Activated CD8-positive, alpha-beta memory T cell treated with anti-CD3 and anti-CD28 coated beads for 24 hours (primary cell): ENCODE results near the gene PAFAH1B1.

Source experiments
- DNase-seq: peaks from one replicate; pipeline ENCODE4 v3.0.0-alpha.2; 2020

Gene PAFAH1B1

GRCh38 chr17:2704031-2704889, 110.8 kb downstream of the PAFAH1B1 start:
- no peak for DNase-seq

DNA sequence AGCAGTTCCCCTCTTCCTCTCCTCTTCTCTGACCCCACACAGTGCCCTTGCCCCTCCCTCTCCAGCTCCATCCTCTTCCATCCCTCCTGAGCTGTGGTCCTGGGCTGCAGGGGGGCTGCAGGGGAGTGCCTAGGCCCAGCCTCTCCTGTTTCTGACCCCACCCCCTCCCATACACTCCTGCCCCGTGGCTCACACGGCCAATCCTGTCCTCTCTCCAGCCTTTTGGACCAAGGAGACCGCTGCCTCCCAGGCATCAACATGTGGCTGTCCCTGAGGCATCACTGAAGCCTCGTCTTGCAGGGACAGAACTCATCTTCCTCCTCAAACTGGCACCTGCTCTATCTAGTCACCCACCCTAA, 111.4 kb downstream of the PAFAH1B1 start:
- DNase-seq: no peak

GRCh38 chr17:2705263-2705662, 111.8 kb downstream of the PAFAH1B1 start:
- DNase-seq: no peak

DNA sequence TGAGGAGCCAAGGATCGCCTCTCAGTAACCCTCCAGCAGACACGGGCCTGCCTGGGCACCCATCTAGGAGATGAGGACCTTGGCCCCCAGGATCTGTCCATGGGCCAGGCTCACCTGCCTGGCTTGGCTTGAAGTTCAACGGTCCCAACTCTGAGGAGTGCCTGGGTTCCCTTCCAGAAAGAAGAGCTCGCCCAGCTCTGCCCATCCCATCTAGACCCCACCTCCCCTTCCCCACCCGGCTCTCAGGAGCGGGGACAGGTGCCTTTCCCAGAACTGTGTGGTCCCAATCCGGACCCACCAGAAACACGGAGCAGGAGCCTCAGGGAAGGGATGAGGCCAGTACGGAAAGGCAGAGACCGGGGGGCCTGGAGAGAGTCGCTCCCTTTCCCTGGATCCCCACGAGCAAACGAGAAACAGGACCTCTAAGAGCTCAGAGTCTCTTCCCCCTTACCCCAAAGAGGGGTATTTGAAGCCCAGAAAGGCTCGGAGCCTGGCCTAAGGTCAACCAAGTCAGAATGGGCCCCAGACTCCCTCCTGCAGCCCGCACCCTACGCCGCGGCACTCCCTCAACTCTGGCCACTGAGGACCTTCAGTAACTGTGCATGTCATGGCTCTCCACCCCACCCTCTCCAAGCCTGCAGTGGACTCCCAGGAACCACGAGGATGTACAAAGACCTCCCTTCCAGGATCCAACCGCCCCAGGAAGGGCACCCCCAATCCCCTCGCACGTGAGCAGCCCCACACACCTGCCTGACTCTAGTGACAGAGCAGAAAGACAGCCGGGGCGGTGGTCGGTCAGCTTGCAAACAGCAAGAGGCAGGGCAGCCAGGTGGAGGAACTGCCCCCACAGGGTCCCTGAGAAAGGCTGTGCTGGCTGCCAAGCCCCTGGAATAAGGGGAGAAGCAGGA, 112.7 kb downstream of the PAFAH1B1 start:
- no peak for DNase-seq

DNA sequence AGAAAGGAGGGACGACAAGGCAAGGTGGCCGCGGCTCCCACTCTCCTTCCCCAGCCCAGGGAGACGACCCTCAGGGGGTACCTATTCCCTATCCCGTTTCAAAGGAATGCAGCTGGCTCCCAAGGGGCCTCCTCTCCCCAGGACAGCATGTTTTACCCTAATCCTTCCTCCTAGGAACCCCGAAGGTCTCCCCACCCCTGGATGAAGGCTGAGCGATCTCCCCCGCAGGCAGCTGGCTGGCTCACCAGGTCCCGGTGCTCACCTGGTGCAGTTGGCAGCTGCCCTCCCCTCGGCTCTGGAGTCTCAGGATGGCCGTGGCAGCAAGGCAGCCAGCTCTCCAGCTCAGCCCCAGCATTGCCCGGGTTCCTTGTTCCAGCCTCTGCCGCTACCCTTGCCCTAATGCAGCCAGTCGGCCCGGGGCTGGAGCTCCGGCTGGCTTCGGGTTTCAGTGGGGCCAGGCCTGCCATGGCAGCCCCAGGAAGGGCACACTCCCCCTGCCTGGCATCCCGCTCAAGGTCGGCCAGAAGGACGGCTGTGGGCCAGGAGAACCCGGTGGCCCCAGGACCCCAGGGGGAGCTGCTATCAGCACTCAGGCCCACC, 113.6 kb downstream of the PAFAH1B1 start:
- DNase-seq: no peak

DNA sequence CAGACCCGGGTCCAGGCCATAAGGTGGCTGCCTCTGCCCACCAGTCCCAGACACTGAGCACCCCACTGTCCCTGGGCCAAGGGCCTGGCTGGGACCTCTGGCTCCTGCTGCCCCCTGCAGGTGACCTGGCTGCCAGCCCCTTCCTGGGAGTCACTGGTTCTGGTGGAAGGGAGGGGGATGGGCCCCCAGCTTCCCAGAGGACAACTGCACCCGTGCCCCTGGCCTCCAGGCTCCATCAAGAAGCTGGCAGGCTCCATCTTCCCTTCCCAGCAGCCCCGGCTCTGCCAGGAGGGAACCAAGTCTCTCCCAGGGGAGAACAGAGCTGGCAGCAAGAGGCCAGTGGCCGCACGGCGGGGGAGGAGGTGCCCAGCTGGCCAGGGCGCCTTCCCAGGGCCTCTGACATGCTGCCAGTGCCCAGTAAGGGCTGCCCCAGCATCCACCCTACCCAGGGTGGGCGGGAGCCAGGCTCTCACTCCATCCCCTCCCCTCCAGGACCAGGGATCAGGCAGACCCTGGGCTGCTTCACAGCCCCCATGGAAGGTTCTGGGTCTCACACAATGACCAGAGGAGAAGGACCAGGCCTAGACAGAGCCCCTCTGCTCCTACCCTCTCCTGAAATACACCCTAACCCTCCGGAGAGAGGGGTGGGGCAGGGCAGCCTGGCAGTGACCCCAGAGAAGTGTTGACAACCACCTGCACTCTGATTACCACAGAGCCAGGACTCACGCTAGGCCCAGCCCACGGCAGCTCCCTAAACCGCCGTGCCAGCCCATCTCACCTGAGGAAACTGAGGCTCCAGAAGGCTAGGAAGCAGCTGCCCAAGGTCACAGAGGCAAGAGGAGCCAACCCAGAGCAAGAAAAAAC, 114.5 kb downstream of the PAFAH1B1 start:
- DNase-seq: no peak

- DNase-seq: no peak
These were observed 115.2 kb downstream of the PAFAH1B1 start for GRCh38 chr17:2708585-2709182.

GRCh38 chr17:2709183-2709661, 115.8 kb downstream of the PAFAH1B1 start:
- DNase-seq: no peak

DNA sequence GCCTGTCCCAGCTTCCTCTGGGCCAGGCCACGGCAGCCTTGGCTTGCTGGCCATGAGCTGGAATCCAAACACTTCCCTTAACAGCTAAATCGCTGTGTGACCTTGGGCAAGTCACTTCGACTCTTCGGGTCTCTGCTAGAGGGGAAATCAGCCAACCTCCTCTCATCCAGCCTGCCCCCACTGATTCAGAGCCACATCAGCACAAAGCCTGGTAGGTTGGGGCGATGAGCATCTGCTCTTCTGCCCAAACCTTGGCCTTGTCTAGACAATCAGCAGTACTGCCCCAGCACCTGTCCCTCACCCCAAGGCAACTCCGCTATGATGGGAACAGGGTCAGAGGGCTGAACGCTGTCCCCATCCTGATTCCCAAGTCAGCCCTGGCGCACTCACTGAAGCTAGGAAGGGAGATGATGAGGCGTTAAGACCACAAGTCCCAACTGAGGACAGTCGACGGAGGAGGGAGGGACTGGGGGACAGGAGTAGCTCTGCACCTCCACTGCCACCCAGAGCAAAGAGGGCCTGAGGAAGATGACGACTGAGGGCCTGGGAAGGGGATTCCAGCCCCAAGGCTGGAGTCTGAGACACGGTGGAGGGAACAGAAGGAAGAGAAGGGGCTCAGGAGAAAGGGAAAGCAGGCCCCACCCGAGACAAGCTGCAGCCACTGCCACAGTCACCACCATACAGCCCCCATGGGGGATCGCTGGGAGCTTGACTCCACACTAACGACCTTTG, 116.8 kb downstream of the PAFAH1B1 start:
- DNase-seq: no peak

DNA sequence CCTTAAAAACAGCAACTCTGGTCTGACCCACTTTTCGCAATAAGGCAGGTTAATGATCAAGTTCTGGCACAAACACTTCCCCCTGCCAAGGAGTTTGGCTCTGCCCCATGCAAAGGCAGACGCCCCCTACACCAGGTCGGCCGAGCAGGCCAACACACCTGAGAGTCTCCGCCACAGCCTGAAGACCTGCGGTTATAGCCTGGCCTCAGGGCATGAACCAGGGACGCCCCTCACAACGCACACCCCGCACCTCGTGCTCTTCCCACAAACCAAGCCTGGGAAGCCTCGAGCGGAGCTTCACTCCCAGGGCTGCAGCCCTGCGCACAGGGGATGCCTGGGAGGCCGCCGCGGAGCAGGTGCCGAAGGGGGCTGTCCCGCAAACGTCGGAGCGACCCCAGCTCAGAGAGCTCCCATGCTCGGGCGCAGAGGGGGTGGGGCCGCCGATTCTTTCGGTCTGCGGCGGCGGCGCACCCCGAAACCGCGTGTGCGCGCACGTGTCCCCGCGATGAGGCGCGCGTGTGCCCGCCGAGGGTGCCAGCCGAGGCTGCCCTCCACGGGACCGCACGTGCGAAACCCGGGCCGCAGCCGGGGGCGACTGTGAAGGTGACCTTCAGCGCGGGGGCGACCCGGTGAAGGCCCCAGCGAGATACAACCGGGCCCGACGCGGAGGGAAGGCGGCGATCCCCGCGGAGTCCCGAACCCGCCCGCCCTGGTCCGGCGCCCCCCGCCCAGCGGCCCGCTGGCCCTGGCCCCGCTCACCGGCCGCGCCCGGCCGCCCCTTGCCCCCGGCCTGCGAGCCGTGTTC, 117.6 kb downstream of the PAFAH1B1 start:
- peak; percentile 68 for DNase-seq

DNA sequence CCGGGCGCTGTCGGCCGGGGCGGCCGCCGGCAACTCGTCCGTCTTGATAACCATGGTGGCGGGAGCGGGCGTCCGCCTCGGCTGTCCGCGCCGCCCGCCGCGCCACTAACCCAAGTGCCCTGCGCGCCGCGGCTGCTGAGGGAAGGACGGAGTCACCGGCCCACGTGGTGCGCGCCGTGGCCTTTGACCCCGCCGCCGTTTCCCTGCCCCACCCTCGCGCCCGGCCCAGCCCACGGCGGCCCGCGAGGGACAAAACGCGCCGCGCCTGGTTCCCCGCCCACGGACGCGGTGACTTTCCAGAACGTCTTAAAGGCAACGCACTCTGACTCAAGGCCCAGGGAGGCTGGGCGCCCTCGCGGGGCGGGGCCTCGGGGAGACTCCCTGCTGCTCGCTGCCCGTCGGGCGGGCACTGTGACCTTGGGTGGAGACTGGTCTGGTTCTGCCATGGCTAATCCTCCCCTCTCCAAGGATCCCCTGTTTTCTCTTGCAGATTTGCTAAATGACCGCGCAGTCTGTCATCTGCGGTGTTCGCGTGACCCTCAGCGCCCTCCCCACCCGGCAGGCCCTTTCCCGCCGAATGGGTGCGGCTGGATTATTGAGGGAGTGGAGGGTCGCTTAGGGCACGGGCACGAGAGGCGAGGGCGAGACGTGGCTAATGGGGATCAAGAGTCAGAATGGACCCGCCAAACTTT, 118.3 kb downstream of the PAFAH1B1 start, which contains the start of gene CLUH:
Gene CLUH (minus strand): TSS at position 157 of the 692 bp plus-strand sequence. CDS start 103 bp downstream, at position 54.
- peak; percentile 99 for DNase-seq

DNA sequence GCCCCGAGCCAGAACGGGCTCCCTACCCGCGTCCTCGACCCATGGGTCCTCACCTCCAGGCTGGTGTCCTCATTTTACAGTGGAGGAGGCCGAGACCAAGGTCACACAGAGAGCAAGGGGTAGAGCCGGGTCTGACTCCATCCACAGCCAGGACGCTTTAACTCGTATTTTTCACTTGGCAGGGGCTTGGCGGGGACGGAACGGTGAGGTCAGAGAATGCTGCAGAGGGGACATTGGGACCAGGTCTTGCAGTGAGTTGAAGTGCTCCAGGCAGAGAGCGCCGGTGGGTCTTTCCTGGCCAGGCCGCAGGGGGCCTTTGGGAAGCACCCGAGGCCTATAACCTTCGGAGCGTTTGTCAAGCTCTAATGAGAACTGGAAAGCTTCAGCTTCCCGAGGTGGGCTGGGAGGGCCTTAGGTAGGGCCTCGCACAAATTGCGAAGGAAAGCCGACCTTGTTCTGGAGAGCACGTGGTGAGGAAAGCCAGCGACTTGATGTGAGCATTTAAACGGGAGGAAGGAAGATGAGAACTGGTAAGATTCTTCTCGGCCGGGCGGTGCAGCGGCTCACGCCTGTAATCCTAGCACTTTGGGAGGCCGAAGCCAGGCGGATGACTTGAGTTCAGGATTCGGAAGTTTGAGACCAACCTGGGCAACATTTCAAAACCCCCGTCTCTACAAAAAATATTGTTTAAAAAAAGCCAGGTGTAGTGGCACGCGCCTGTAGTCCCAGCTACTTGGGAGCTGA, 119.0 kb downstream of the PAFAH1B1 start:
- DNase-seq: no peak

DNA sequence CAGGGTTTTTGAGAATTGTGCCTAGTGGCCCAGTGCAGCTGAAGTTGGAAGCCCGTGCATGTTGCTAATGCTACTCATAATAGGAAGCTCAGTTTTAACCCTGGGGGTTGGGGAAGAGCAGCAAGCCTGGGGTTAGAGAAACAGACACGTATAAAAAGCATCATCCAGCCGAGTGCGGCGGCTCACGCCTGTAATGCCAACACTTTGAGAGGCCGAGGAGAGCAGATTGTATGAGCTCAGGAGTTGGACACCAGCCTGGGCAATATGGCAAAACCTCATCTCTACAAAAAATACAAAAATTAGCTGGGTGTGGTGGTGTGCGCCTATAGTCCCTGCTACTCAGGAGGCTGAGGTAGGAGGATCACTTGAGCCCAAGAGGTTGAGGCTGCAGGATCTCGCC, 120.4 kb downstream of the PAFAH1B1 start:
- no peak for DNase-seq

- no peak for DNase-seq
These were observed 123.2 kb downstream of the PAFAH1B1 start for GRCh38 chr17:2716649-2717048.

DNA sequence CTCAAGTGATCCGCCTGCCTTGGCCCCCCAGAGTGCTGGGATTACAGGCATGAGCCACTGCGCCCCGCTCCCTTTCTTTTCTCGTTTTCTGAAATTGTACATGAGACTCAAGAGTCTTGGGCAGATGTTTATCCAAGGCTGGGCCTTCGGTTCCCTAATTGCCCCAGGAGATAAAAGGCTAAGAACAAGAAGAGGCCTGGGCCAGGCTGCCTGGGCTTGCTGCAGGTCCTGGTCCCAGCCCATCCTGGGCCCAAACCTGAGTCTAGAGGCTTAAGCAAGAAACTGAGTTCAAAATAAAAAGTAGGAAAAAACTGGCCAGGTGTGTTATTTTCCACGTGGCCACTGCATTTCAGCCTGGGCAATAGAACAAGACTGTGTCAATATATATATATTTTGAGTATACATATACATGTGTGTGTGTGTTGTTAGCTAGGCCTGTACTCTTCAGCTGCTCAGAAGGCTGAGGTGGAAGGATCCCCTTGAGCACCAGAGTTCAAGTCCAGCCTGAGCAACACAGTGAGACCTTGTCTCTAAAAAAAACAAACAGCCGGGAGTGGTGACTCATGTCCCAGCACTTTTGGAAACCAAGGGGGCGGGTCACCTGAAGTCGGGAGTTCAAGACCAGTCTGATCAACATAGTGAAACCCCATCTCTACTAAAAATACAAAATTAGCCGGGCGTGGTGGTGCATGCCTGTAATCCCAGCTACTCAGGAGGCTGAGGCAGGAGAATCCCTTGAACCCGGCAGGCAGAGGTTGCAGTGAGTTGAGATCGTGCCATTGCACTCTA, 124.9 kb downstream of the PAFAH1B1 start:
- no peak for DNase-seq

- no peak for DNase-seq
These were observed 126.4 kb downstream of the PAFAH1B1 start for GRCh38 chr17:2719861-2720260.

DNA sequence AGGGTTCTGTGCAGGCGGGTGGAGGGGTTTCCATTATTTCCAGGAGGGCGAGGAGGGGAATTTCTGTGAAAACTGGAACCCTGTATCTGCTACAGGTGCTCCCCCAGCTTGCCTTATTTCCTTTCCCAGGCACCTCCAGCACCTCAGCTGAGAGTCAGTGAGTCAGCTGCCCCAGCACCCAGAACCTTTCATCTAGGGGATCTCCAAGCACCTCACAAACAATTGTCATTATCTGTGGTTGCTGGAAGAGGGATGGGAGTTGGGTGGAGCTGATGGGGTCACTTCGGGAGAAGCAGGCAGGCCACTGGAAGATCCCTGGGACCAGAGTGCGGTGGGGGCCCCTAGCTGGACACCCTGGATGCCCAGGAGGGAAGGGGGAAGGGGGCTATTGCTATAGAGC, 128.1 kb downstream of the PAFAH1B1 start:
- no peak for DNase-seq

- no peak for DNase-seq
These were observed 129.2 kb downstream of the PAFAH1B1 start for GRCh38 chr17:2722611-2723010.
